ENCODE results near the gene UBL7.

DNA sequence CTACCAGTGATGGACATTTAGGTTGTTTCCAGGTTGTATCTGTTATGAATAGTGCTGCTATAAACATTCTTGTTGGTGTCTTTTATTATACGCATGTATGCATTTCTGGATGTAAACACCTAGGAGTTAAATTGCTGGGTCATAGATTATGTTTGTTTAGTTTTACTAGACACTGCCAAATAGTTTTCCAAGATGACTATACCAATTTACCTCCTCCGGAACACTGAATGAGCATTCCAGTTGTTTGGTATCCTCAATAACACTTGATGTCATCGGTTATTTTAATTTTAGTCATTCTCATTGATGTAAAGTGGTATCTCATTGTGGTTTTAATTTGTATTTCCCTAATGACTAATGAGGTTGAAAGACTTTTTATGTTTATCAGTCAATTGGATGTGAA, 43.5 kb upstream of the UBL7 start:
- TF ChIP-seq, protein P1, sequence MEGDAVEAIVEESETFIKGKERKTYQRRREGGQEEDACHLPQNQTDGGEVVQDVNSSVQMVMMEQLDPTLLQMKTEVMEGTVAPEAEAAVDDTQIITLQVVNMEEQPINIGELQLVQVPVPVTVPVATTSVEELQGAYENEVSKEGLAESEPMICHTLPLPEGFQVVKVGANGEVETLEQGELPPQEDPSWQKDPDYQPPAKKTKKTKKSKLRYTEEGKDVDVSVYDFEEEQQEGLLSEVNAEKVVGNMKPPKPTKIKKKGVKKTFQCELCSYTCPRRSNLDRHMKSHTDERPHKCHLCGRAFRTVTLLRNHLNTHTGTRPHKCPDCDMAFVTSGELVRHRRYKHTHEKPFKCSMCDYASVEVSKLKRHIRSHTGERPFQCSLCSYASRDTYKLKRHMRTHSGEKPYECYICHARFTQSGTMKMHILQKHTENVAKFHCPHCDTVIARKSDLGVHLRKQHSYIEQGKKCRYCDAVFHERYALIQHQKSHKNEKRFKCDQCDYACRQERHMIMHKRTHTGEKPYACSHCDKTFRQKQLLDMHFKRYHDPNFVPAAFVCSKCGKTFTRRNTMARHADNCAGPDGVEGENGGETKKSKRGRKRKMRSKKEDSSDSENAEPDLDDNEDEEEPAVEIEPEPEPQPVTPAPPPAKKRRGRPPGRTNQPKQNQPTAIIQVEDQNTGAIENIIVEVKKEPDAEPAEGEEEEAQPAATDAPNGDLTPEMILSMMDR (IDR thresholded peaks at IDR 0.05; ENCODE audit: low read length): no peak
- TF ChIP-seq EZH2 (optimal IDR thresholded peaks at IDR 0.05; ENCODE audit: low read depth, low read length) (no peak), EZH2phosphoT487 (IDR thresholded peaks at IDR 0.05; ENCODE audit: low read length) (no peak)

Measured in MM.1S (cell line).